ENCODE data around the gene PDE8A.

PDE8A gene

GRCh38 chr15:85133709-85134108 is 152.1 kb downstream of the PDE8A start:
- TF ChIP-seq CTCF (IDR thresholded peaks at IDR 0.05) = no peak
- Histone ChIP-seq H3K4me3 (no peak overlapping the region), H3K27me3 (no peaks in the 10 kb centered on the region), H3K27ac (no peak overlapping the region), H3K36me3 (peaks cover 59 to 86% (median 77%) of the 10 kb centered on the region in 3 donors), H3K9me3 (peaks cover 0 to 4% (median 0%) of the 10 kb centered on the region in 3 donors), H3K4me1 (no peaks in the 10 kb centered on the region)
- intact Hi-C loops (cut with DNase I; ENCODE audit: low total_unique reads) = no loop called here
- DNase-seq = no peak

GRCh38 chr15:85137489-85138168 is 156.0 kb downstream of the PDE8A start:
- intact Hi-C loops (cut with DNase I; ENCODE audit: low total_unique reads) = no loop called here
- Histone ChIP-seq H3K36me3 (peaks cover 37 to 62% (median 62%) of the 10 kb centered on the region in 3 donors), H3K4me3 (no peak overlapping the region), H3K27me3 (no peaks in the 10 kb centered on the region), H3K9me3 (no peaks in the 10 kb centered on the region), H3K4me1 (peaks cover 0 to 10% (median 3%) of the 10 kb centered on the region in 4 donors), H3K27ac (no peak overlapping the region)
- no peak for DNase-seq
- no peak for TF ChIP-seq CTCF (IDR thresholded peaks at IDR 0.05)

GRCh38 chr15:85139391-85139790 is 157.7 kb downstream of the PDE8A start:
- intact Hi-C loops (cut with DNase I; ENCODE audit: low total_unique reads) = no loop called here
- H3K36me3 ChIP-seq = peaks cover 37 to 53% (median 44%) of the 10 kb centered on the region in 3 donors

GRCh38 chr15:85141726-85142125 is 160.1 kb downstream of the PDE8A start:
- intact Hi-C loops (cut with DNase I; ENCODE audit: low total_unique reads) = no loop called here
- H3K9me3 ChIP-seq = no peaks in the 10 kb centered on the region
- peaks cover 30 to 32% (median 30%) of the 10 kb centered on the region in 3 donors for H3K36me3 ChIP-seq
- H3K27me3 ChIP-seq = no peaks in the 10 kb centered on the region
- H3K4me3 ChIP-seq = no peak overlapping the region
- no peak for DNase-seq
- TF ChIP-seq CTCF (IDR thresholded peaks at IDR 0.05) = no peak
- peaks cover 0 to 11% (median 3%) of the 10 kb centered on the region in 4 donors for H3K4me1 ChIP-seq
- H3K27ac ChIP-seq = no peak overlapping the region

More at GRCh38 chr15:85139391-85139790, 157.7 kb downstream of the PDE8A start:
- Histone ChIP-seq H3K27ac (no peak overlapping the region), H3K9me3 (no peaks in the 10 kb centered on the region), H3K4me1 (peaks cover 0 to 11% (median 3%) of the 10 kb centered on the region in 4 donors), H3K27me3 (no peaks in the 10 kb centered on the region), H3K4me3 (no peak overlapping the region)
- DNase-seq = no peak
- no peak for TF ChIP-seq CTCF (IDR thresholded peaks at IDR 0.05)

GRCh38 chr15:85142312-85142711 is 160.7 kb downstream of the PDE8A start:
- Histone ChIP-seq H3K27me3 (no peaks in the 10 kb centered on the region), H3K4me1 (peaks cover 0 to 11% (median 3%) of the 10 kb centered on the region in 4 donors), H3K9me3 (no peaks in the 10 kb centered on the region), H3K27ac (no peak overlapping the region), H3K36me3 (peaks cover 24 to 26% (median 24%) of the 10 kb centered on the region in 3 donors), H3K4me3 (no peak overlapping the region)
- intact Hi-C loops (cut with DNase I; ENCODE audit: low total_unique reads) = no loop called here
- DNase-seq = no peak
- TF ChIP-seq CTCF (IDR thresholded peaks at IDR 0.05) = no peak

Measured in tibial artery (tissue), 4 donors.